HepG2 (cell line): Measurements from ENCODE around the gene SAMD10. TPM values are rescaled to one million over a fixed set of nuclear protein-coding genes. Genes with fewer than 3 reads are reported as not detected.

Experiments used
- ARNTL ChIP-seq: sonication (generic); formaldehyde crosslinking; IDR thresholded peaks from 2 replicates; pipeline ENCODE4 v1.4.0; 2020; ENCODE audit warnings: mild to moderate bottlenecking, missing genetic modification reagents
- ATF6 ChIP-seq: sonication (generic); formaldehyde crosslinking; conservative IDR thresholded peaks from 2 replicates; pipeline ENCODE4 v1.4.0; 2020; ENCODE audit warnings: missing genetic modification reagents
- CBX1 ChIP-seq: IDR thresholded peaks from one replicate; pipeline ENCODE4 v1.6.1; 2016; ENCODE audit warnings: antibody characterized with exemption, low read depth
- ETV5 ChIP-seq: IDR thresholded peaks from 2 replicates; pipeline ENCODE4 v1.6.1; 2018; ENCODE audit warnings: missing biosample characterization, missing genetic modification reagents, inconsistent platforms, borderline replicate concordance
- IRX3 ChIP-seq: sonication (generic); formaldehyde crosslinking; IDR thresholded peaks from 2 replicates; pipeline ENCODE4 v1.8.1; 2023; ENCODE audit warnings: mild to moderate bottlenecking, low read depth, missing genetic modification reagents, borderline replicate concordance
- JUN ChIP-seq: sonication (generic); formaldehyde crosslinking; IDR thresholded peaks from 2 replicates; pipeline ENCODE4 v1.4.0; 2020; ENCODE audit warnings: mild to moderate bottlenecking, missing genetic modification reagents
- KMT2A ChIP-seq: sonication (generic); formaldehyde crosslinking; IDR thresholded peaks from 2 replicates; pipeline ENCODE4 v1.4.0; 2020; ENCODE audit warnings: missing genetic modification reagents
- NFKBIZ ChIP-seq: IDR thresholded peaks from 2 replicates; pipeline ENCODE4 v1.6.1; 2018; ENCODE audit warnings: missing genetic modification reagents, missing compliant biosample characterization
- RBM22 ChIP-seq: fragments of 200-400 bp; formaldehyde crosslinking; optimal IDR thresholded peaks from 2 replicates; pipeline ENCODE3; 2017; ENCODE audit warnings: mild to moderate bottlenecking, low read length, moderate library complexity
- SALL1 ChIP-seq: sonication (generic); formaldehyde crosslinking; IDR thresholded peaks from 2 replicates; pipeline ENCODE4 v1.8.0; 2022; ENCODE audit warnings: mild to moderate bottlenecking, missing genetic modification reagents
- SNAPC5 ChIP-seq: sonication (generic); formaldehyde crosslinking; IDR thresholded peaks from 2 replicates; pipeline ENCODE4 v1.8.1; 2023; ENCODE audit warnings: mild to moderate bottlenecking, missing genetic modification reagents, borderline replicate concordance
- TEAD2 ChIP-seq: sonication (generic); formaldehyde crosslinking; IDR thresholded peaks from 2 replicates; pipeline ENCODE4 v1.9.0; 2021; ENCODE audit warnings: missing genetic modification reagents
- TFE3 ChIP-seq: IDR thresholded peaks from 2 replicates; pipeline ENCODE4 v1.6.1; 2016
- THRA ChIP-seq: sonication (generic); formaldehyde crosslinking; IDR thresholded peaks from 2 replicates; pipeline ENCODE4 v1.4.0; 2020; ENCODE audit warnings: missing genetic modification reagents, borderline replicate concordance
- U2AF2 ChIP-seq: fragments of 200-400 bp; formaldehyde crosslinking; IDR thresholded peaks from 2 replicates; pipeline ENCODE4 v1.6.1; 2017; ENCODE audit warnings: low read depth, mild to moderate bottlenecking, low read length
- ZNF331 ChIP-seq: sonication (generic); formaldehyde crosslinking; IDR thresholded peaks from 2 replicates; pipeline ENCODE4 v1.4.0; 2020; ENCODE audit warnings: missing genetic modification reagents
- ZNF337 ChIP-seq: sonication (generic); formaldehyde crosslinking; IDR thresholded peaks from 2 replicates; pipeline ENCODE4 v1.5.1; 2020; ENCODE audit warnings: missing genetic modification reagents, low read depth, mild to moderate bottlenecking, borderline replicate concordance
- ZNF33B ChIP-seq: sonication (generic); formaldehyde crosslinking; IDR thresholded peaks from 2 replicates; pipeline ENCODE4 v1.5.1; 2020; ENCODE audit warnings: mild to moderate bottlenecking, missing genetic modification reagents
- ZNF639 ChIP-seq: conservative IDR thresholded peaks from 2 replicates; pipeline ENCODE4 v1.6.1; 2018; ENCODE audit warnings: missing genetic modification reagents
- ZNF644 ChIP-seq: IDR thresholded peaks from 2 replicates; pipeline ENCODE4 v1.6.1; 2016; ENCODE audit warnings: low read depth
- ZNF704 ChIP-seq: sonication (generic); formaldehyde crosslinking; IDR thresholded peaks from 2 replicates; pipeline ENCODE4 v1.8.1; 2023; ENCODE audit warnings: mild to moderate bottlenecking, inconsistent platforms, moderate library complexity, missing genetic modification reagents, borderline replicate concordance
- ZNF709 ChIP-seq: sonication (generic); formaldehyde crosslinking; IDR thresholded peaks from 2 replicates; pipeline ENCODE4 v1.5.0; 2020; ENCODE audit warnings: mild to moderate bottlenecking, missing genetic modification reagents
- polyA plus RNA-seq, 8 experiments: library from polyadenylated mRNA; depleted of rRNA in 3 of 8; stranded (reverse) in 7 of 8; unstranded in 1 of 8; fragments of >200 nt; fragmentation: Illumina TruSeq in 4 of 8; extraction: Trizol in 4 of 8; gene quantifications; 2 replicates each; pipeline versions ENCODE4 v1.2.1 to v1.2.3, GENCODE V29; 2011 to 2016; ENCODE audit warnings: low read depth in 4 of 8, missing spikeins in 1 of 8, mixed read lengths in 1 of 8; ENCODE audit not compliant: insufficient read depth in 1 of 8
- total RNA-seq, 5 experiments: library from RNA; depleted of rRNA; stranded (reverse); fragments of >200 nt; fragmentation: Illumina TruSeq; extraction: Trizol; gene quantifications; 2 replicates each; pipeline ENCODE4 v1.2.3, GENCODE V29; 2016; ENCODE audit warnings: low read depth in 1 of 5

SAMD10 gene
- total and polyA plus RNA-seq, 2 of the 13 experiments (the other 11 are each of a cell fraction or from before 2014, with no cell fraction given): 6.1 to 11.0 TPM

GRCh38 chr20:64023361-64024140 is 44.1 kb upstream of the SAMD10 start (continued):
- TF ChIP-seq TEAD2 (no peak), ZNF644 (CRISPR knock-in tag) (no peak), ZNF331 (CRISPR knock-in tag) (no peak), ZNF704 (0 out of 2 replicates have a peak, but pooled peaks have one; percentile 25), IRX3 (CRISPR knock-in tag) (no peak), ATF6 (CRISPR knock-in tag) (no peak), KMT2A (no peak; the same call in 1 of the 2 replicates), SNAPC5 (CRISPR knock-in tag) (no peak), TFE3 (CRISPR knock-in tag) (no peak; the same call in 1 of the 2 replicates), THRA (CRISPR knock-in tag) (peak; percentile 83; the same call in 1 of the 2 replicates), ARNTL (CRISPR knock-in tag) (no peak), ZNF639 (CRISPR knock-in tag) (no peak; the same call in 1 of the 2 replicates), SALL1 (no peak), JUN (CRISPR knock-in tag) (no peak), RBM22 (peak; percentile 76), CBX1 (no peak), ETV5 (CRISPR knock-in tag) (no peak; the same call in 1 of the 2 replicates), NFKBIZ (CRISPR knock-in tag) (no peak), U2AF2 (no peak), ZNF709 (CRISPR knock-in tag) (no peak), ZNF33B (CRISPR knock-in tag) (no peak), ZNF337 (CRISPR knock-in tag) (no peak)
